CD14-positive monocyte (primary cell): Measurements from ENCODE around the gene TMEM213. TPM values are rescaled to one million over a fixed set of nuclear protein-coding genes. Genes with fewer than 3 reads are reported as not detected.

Experiments
- DNase-seq, 3 donors: peaks; one replicate each; pipeline ENCODE4 v3.0.0-alpha.2; 2011 to 2022
- H2AFZ ChIP-seq: 2 replicates; pipeline ENCODE4 v1.6.0; 2012; ENCODE audit warnings: mild to moderate bottlenecking, low read depth, low read length, inconsistent platforms; ENCODE audit not compliant: insufficient read depth, poor library complexity, severe bottlenecking
- H3K27ac ChIP-seq, 2 donors: 1 replicate in 1 of 2; 2 replicates in 1 of 2; pipeline ENCODE4 v1.5.1; 2012 to 2013; ENCODE audit warnings: low read length in 2 of 2, control low read depth in 1 of 2, inconsistent platforms in 1 of 2, low read depth in 1 of 2, mild to moderate bottlenecking in 1 of 2
- H3K27me3 ChIP-seq, 2 donors: one replicate each; pipeline versions ENCODE4 v1.6.0 to v1.6.1; 2011 to 2013; ENCODE audit warnings: low read length in 2 of 2; ENCODE audit not compliant: control insufficient read depth in 2 of 2, insufficient read depth in 2 of 2
- H3K36me3 ChIP-seq, 2 donors: replicated peaks in 1 of 2; 1 replicate in 1 of 2; 2 replicates in 1 of 2; pipeline versions ENCODE4 v1.5.1 to v1.6.1; 2012 to 2013; ENCODE audit warnings: low read length in 2 of 2, control low read depth in 1 of 2, inconsistent platforms in 1 of 2, mild to moderate bottlenecking in 1 of 2; ENCODE audit not compliant: insufficient read depth in 2 of 2, control insufficient read depth in 1 of 2
- H3K4me1 ChIP-seq, 2 donors: 1 replicate in 1 of 2; 2 replicates in 1 of 2; pipeline versions ENCODE4 v1.5.1 to v1.6.1; 2012 to 2013; ENCODE audit warnings: low read length in 2 of 2, control low read depth in 1 of 2, inconsistent platforms in 1 of 2, mild to moderate bottlenecking in 1 of 2, moderate library complexity in 1 of 2; ENCODE audit not compliant: insufficient read depth in 2 of 2, control insufficient read depth in 1 of 2
- H3K4me2 ChIP-seq: replicated peaks from 2 replicates; pipeline ENCODE3; 2012; ENCODE audit warnings: low read length, moderate library complexity, mild to moderate bottlenecking; ENCODE audit not compliant: poor library complexity, severe bottlenecking; ENCODE audit errors: extremely low read depth
- H3K4me3 ChIP-seq, 3 experiments: fragments of 200-600 bp in 1 of 3; sonication (generic) in 1 of 3; replicated peaks in 1 of 3; 1 replicate in 2 of 3; 2 replicates in 1 of 3; pipeline ENCODE4 v1.5.1; 2011 to 2013; ENCODE audit warnings: low read length in 3 of 3, mild to moderate bottlenecking in 3 of 3, control low read depth in 2 of 3, low read depth in 2 of 3, inconsistent platforms in 1 of 3, moderate library complexity in 1 of 3
- H3K79me2 ChIP-seq: 2 replicates; pipeline ENCODE4 v1.6.0; 2012; ENCODE audit warnings: mild to moderate bottlenecking, control low read depth, inconsistent platforms, low read length, moderate library complexity; ENCODE audit not compliant: insufficient read depth
- H3K9ac ChIP-seq: 2 replicates; pipeline ENCODE4 v1.6.0; 2017; ENCODE audit warnings: low read length, mild to moderate bottlenecking; ENCODE audit not compliant: insufficient read depth, poor library complexity, severe bottlenecking
- H3K9me3 ChIP-seq, 2 donors: replicated peaks in 1 of 2; 1 replicate in 1 of 2; 2 replicates in 1 of 2; pipeline versions ENCODE4 v1.5.1 to v1.6.1; 2012 to 2013; ENCODE audit warnings: low read length in 2 of 2, control low read depth in 1 of 2; ENCODE audit not compliant: control insufficient read depth in 1 of 2, insufficient read depth in 1 of 2
- H4K20me1 ChIP-seq: 2 replicates; pipeline ENCODE4 v1.6.0; 2012; ENCODE audit warnings: mild to moderate bottlenecking, low read length, control low read depth, moderate library complexity; ENCODE audit not compliant: insufficient read depth
- H3K27ac Mint-ChIP-seq, 7 donors: one replicate each; pipeline ENCODE4 v1.8.0; 2020; ENCODE audit warnings: mild to moderate bottlenecking in 7 of 7, mixed read lengths in 7 of 7, moderate library complexity in 6 of 7, inconsistent platforms in 2 of 7
- H3K27me3 Mint-ChIP-seq, 3 donors: one replicate each; pipeline ENCODE4 v1.8.0; 2021 to 2022; ENCODE audit warnings: low read depth in 3 of 3, mild to moderate bottlenecking in 3 of 3, mixed read lengths in 3 of 3, moderate library complexity in 3 of 3, inconsistent platforms in 1 of 3
- H3K36me3 Mint-ChIP-seq, 2 donors: one replicate each; pipeline ENCODE4 v1.8.0; 2020; ENCODE audit warnings: mixed read lengths in 2 of 2, inconsistent platforms in 1 of 2, mild to moderate bottlenecking in 1 of 2
- H3K4me1 Mint-ChIP-seq: one replicate; pipeline ENCODE4 v1.8.0; 2020; ENCODE audit warnings: mild to moderate bottlenecking, mixed read lengths
- H3K4me3 Mint-ChIP-seq, 2 donors: one replicate each; pipeline ENCODE4 v1.8.0; 2020; ENCODE audit warnings: mild to moderate bottlenecking in 2 of 2, mixed read lengths in 2 of 2, moderate library complexity in 1 of 2
- H3K9me3 Mint-ChIP-seq, 7 donors: one replicate each; pipeline ENCODE4 v1.8.0; 2020 to 2022; ENCODE audit warnings: mixed read lengths in 7 of 7, mild to moderate bottlenecking in 6 of 7, moderate library complexity in 6 of 7, inconsistent platforms in 2 of 7
- WGBS: methylation state at CpG from one replicate; pipeline ENCODE4 v1.1.5; 2013; ENCODE audit warnings: missing lambda C conversion rate; ENCODE audit not compliant: insufficient coverage; 5-methylcytosine and 5-hydroxymethylcytosine counted together
- intact Hi-C, 2 donors: fragments of 100-400 bp; cut with micrococcal nuclease; formaldehyde crosslinking; loops; one replicate each; pipeline versions ENCODE4 v1.15.0 to v1.15.1; 2023
- polyA plus RNA-seq, 3 donors: library from polyadenylated mRNA; depleted of rRNA in 1 of 3; unstranded in 2 of 3; stranded (reverse) in 1 of 3; fragments of 300-500 nt in 2 of 3; fragments of >200 nt in 1 of 3; fragmentation: Illumina TruSeq in 2 of 3; gene quantifications; 1 replicate in 2 of 3; 2 replicates in 1 of 3; pipeline ENCODE4 v1.2.3, GENCODE V29; 2012 to 2021
- TF ChIP-seq, protein P1 (sequence below): fragments of 200-600 bp; IDR thresholded peaks from one replicate; pipeline ENCODE4 v1.8.0; 2022; ENCODE audit warnings: antibody characterized with exemption, mild to moderate bottlenecking

TMEM213 gene
- polyA plus RNA-seq, 3 donors = not detected

DNA sequence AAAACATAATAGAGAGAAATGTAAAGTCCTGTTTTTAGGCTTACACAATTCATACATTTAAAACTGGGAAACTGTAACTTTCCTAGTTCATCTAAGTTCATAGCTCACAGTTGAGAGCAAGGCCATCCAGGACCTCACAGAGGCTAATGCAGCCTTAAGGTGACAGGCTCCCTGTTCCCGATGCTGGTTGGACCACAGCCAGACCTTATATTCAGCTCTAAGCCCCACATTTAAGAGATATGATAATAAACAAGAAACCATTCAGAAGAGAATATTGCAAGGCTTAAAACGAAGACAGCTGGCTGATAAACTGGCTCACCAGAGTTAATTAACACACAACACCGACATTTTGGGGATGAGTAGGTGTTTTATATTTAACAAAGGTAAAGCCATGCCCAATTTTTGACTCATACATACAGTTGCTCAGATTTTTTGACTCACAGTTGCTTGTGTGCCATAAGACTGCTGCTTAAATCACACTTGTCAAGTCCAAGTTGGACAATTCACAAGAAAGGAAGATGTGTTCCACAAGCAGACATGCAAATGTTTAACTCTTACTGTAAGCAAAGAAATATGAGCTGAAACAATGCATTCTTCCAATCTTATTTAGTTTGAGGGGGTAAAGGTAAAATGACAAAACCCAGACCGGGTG, 41.1 kb upstream of the TMEM213 start:
- H3K9me3 ChIP-seq = no peaks in the 10 kb centered on the region
- H3K4me1 ChIP-seq = no peaks in the 10 kb centered on the region
- H3K9ac ChIP-seq = no peak overlapping the region
- H3K9me3 Mint-ChIP-seq = peaks cover 0 to 3% (median 0%) of the 10 kb centered on the region in 7 donors
- no peak overlapping the region for H3K4me3 Mint-ChIP-seq
- no peak for DNase-seq
- H3K4me1 Mint-ChIP-seq = peaks cover 3% of the 10 kb centered on the region
- no peaks in the 10 kb centered on the region for H4K20me1 ChIP-seq
- peaks cover 0 to 2% of the 10 kb centered on the region in 2 donors for H3K27me3 ChIP-seq
- H3K27ac ChIP-seq = no peak overlapping the region
- intact Hi-C loops = no loop called here
- no peaks in the 10 kb centered on the region for H3K36me3 Mint-ChIP-seq
- no peaks in the 10 kb centered on the region for H3K36me3 ChIP-seq
- H3K27ac Mint-ChIP-seq = no peak overlapping the region
- H3K4me2 ChIP-seq = no peak overlapping the region
- peaks cover 0 to 6% (median 3%) of the 10 kb centered on the region in 3 donors for H3K27me3 Mint-ChIP-seq
- no CpG with 5 or more reads among the region's 4 CpGs for WGBS
- H3K79me2 ChIP-seq = no peaks in the 10 kb centered on the region
- H3K4me3 ChIP-seq = no peak overlapping the region
- TF ChIP-seq, protein P1, sequence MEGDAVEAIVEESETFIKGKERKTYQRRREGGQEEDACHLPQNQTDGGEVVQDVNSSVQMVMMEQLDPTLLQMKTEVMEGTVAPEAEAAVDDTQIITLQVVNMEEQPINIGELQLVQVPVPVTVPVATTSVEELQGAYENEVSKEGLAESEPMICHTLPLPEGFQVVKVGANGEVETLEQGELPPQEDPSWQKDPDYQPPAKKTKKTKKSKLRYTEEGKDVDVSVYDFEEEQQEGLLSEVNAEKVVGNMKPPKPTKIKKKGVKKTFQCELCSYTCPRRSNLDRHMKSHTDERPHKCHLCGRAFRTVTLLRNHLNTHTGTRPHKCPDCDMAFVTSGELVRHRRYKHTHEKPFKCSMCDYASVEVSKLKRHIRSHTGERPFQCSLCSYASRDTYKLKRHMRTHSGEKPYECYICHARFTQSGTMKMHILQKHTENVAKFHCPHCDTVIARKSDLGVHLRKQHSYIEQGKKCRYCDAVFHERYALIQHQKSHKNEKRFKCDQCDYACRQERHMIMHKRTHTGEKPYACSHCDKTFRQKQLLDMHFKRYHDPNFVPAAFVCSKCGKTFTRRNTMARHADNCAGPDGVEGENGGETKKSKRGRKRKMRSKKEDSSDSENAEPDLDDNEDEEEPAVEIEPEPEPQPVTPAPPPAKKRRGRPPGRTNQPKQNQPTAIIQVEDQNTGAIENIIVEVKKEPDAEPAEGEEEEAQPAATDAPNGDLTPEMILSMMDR = no peak
- H2AFZ ChIP-seq = no peak overlapping the region

DNA sequence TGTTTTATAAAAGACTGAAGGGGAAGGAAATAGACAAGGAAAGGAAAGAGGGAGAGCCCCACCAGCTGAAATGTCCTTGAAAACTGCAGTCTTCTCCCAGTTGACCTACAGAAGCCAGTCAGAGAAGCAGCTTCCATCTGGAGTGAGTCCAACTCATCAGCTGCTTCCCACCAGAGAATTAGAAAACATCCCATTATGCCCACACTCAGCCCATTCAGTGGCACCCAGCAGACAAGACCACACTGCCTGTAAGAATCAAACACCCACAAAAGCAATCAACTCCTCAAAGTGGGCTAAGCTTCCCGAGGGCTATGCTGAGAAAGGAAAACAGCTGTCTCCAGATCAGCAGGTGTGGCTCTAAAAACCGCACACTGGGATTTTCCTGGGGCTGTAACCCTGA, 29.6 kb upstream of the TMEM213 start:
- no peak overlapping the region for H3K27ac ChIP-seq
- Mint-ChIP-seq H3K36me3 (no peaks in the 10 kb centered on the region), H3K27me3 (peaks cover 0 to 4% (median 2%) of the 10 kb centered on the region in 3 donors), H3K4me1 (peaks cover 2% of the 10 kb centered on the region), H3K9me3 (peaks cover 0 to 2% (median 0%) of the 10 kb centered on the region in 7 donors), H3K27ac (no peak overlapping the region), H3K4me3 (no peak overlapping the region)
- H4K20me1 ChIP-seq = no peaks in the 10 kb centered on the region
- no peak overlapping the region for H3K4me2 ChIP-seq
- no peaks in the 10 kb centered on the region for H3K79me2 ChIP-seq
- H3K9ac ChIP-seq = no peak overlapping the region
- H3K9me3 ChIP-seq = no peaks in the 10 kb centered on the region
- 91% methylated on average over 2 of the region's 2 CpGs for whole genome bisulfite sequencing
- intact Hi-C loops = no loop called here
- H3K4me3 ChIP-seq = no peak overlapping the region
- no peak for DNase-seq
- no peaks in the 10 kb centered on the region for H3K4me1 ChIP-seq
- TF ChIP-seq, protein P1 = no peak
- no peak overlapping the region for H2AFZ ChIP-seq
- H3K36me3 ChIP-seq = no peaks in the 10 kb centered on the region
- no peaks in the 10 kb centered on the region for H3K27me3 ChIP-seq
